Neural progenitor cell (in vitro differentiated cells): ENCODE measurements around the gene CC2D1A.

Experiments
- EZH2 ChIP-seq: fragments of 200-600 bp; sonication (generic); IDR thresholded peaks from 2 replicates; pipeline ENCODE4 v1.6.1; 2017; ENCODE audit warnings: antibody characterized with exemption, mild to moderate bottlenecking, moderate library complexity
- EZH2phosphoT487 ChIP-seq: fragments of 200-600 bp; sonication (generic); IDR thresholded peaks from 2 replicates; pipeline ENCODE4 v1.6.1; 2017; ENCODE audit warnings: antibody characterized with exemption
- TF ChIP-seq, protein P1 (sequence below): fragments of 200-600 bp; sonication (generic); IDR thresholded peaks from 2 replicates; pipeline ENCODE4 v1.5.1; 2017; ENCODE audit warnings: antibody characterized with exemption, mild to moderate bottlenecking

- TF ChIP-seq, protein P1, sequence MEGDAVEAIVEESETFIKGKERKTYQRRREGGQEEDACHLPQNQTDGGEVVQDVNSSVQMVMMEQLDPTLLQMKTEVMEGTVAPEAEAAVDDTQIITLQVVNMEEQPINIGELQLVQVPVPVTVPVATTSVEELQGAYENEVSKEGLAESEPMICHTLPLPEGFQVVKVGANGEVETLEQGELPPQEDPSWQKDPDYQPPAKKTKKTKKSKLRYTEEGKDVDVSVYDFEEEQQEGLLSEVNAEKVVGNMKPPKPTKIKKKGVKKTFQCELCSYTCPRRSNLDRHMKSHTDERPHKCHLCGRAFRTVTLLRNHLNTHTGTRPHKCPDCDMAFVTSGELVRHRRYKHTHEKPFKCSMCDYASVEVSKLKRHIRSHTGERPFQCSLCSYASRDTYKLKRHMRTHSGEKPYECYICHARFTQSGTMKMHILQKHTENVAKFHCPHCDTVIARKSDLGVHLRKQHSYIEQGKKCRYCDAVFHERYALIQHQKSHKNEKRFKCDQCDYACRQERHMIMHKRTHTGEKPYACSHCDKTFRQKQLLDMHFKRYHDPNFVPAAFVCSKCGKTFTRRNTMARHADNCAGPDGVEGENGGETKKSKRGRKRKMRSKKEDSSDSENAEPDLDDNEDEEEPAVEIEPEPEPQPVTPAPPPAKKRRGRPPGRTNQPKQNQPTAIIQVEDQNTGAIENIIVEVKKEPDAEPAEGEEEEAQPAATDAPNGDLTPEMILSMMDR = peak; percentile 34
- no peak for TF ChIP-seq EZH2
- TF ChIP-seq EZH2phosphoT487 = no peak
Observed at GRCh38 chr19:13902993-13903555, 2.9 kb upstream of the CC2D1A start.
